Neural cell (in vitro differentiated cells): ENCODE results near the gene ALDH3A2. TPM values are rescaled to one million over a fixed set of nuclear protein-coding genes. Genes with fewer than 3 reads are reported as not detected.

Experiments
- H2AFZ ChIP-seq: fragments of 200-600, 300-800 bp; sonication (generic), shearing (Covaris generic); 2 replicates; pipeline ENCODE4 v1.6.0; 2014; ENCODE audit warnings: low read depth, mild to moderate bottlenecking, antibody characterized with exemption, low read length, moderate library complexity
- H3F3A ChIP-seq: fragments of 200-600 bp; shearing (Covaris generic); 2 replicates; pipeline ENCODE4 v1.6.1; 2016; ENCODE audit warnings: mild to moderate bottlenecking, moderate library complexity, mixed read lengths, antibody characterized with exemption, low read length; ENCODE audit not compliant: insufficient read depth, poor library complexity, severe bottlenecking
- H3K27ac ChIP-seq: fragments of 200-600, 300-800 bp; sonication (generic), shearing (Covaris generic); 2 replicates; pipeline ENCODE4 v1.5.1; 2014; ENCODE audit warnings: mild to moderate bottlenecking, low read length, moderate library complexity
- H3K27me3 ChIP-seq: fragments of 300-800, 200-600 bp; sonication (generic), shearing (Covaris generic); 2 replicates; pipeline ENCODE4 v1.6.0; 2014; ENCODE audit warnings: mild to moderate bottlenecking, low read depth, low read length, moderate library complexity; ENCODE audit not compliant: insufficient read depth
- H3K36me3 ChIP-seq: fragments of 300-800, 200-600 bp; sonication (generic), shearing (Covaris generic); 2 replicates; pipeline ENCODE4 v1.5.1; 2014; ENCODE audit warnings: mild to moderate bottlenecking, antibody characterized with exemption, low read length, moderate library complexity; ENCODE audit not compliant: insufficient read depth
- H3K4me2 ChIP-seq: fragments of 300-800, 200-600 bp; sonication (generic), shearing (Covaris generic); 2 replicates; pipeline ENCODE4 v1.6.0; 2014; ENCODE audit warnings: mild to moderate bottlenecking, low read length
- H3K4me3 ChIP-seq: fragments of 300-800, 200-600 bp; sonication (generic), shearing (Covaris generic); 2 replicates; pipeline ENCODE4 v1.5.1; 2014; ENCODE audit warnings: mild to moderate bottlenecking, low read length, moderate library complexity
- H3K79me2 ChIP-seq: fragments of 200-600 bp; shearing (Covaris generic); replicated peaks from 2 replicates; pipeline ENCODE4 v1.6.0; 2014; ENCODE audit warnings: mild to moderate bottlenecking, low read length, moderate library complexity; ENCODE audit not compliant: insufficient read depth
- H3K9ac ChIP-seq: fragments of 300-800, 200-600 bp; sonication (generic), shearing (Covaris generic); 2 replicates; pipeline ENCODE4 v1.6.1; 2016; ENCODE audit warnings: mild to moderate bottlenecking, low read length, mixed read lengths
- H3K9me2 ChIP-seq: fragments of 200-600 bp; shearing (Covaris generic); 2 replicates; pipeline ENCODE4 v1.6.1; 2016; ENCODE audit warnings: mild to moderate bottlenecking, low read length, mixed read lengths; ENCODE audit not compliant: insufficient read depth
- H3K9me3 ChIP-seq: fragments of 200-600, 300-800 bp; sonication (generic), shearing (Covaris generic); 2 replicates; pipeline ENCODE4 v1.6.1; 2016; ENCODE audit warnings: mild to moderate bottlenecking, mixed run types, low read length, moderate library complexity, mixed read lengths
- H4K20me1 ChIP-seq: fragments of 200-600 bp; shearing (Covaris generic); 2 replicates; pipeline ENCODE4 v1.6.1; 2016; ENCODE audit warnings: mild to moderate bottlenecking, mixed run types; ENCODE audit not compliant: insufficient read depth
- CTCF ChIP-seq: fragments of 450-650 bp; IDR thresholded peaks from 2 replicates; pipeline ENCODE4 v1.5.1; 2014; ENCODE audit warnings: antibody characterized with exemption, mild to moderate bottlenecking, moderate library complexity; ENCODE audit not compliant: poor library complexity, severe bottlenecking
- EP300 ChIP-seq: fragments of 450-650 bp; conservative IDR thresholded peaks from 2 replicates; pipeline ENCODE4 v1.6.1; 2014; ENCODE audit warnings: antibody characterized with exemption, mild to moderate bottlenecking, moderate library complexity; ENCODE audit not compliant: poor library complexity, severe bottlenecking
- EZH2 ChIP-seq: fragments of 200-600, 300-800 bp; shearing (Covaris generic), sonication (generic); IDR thresholded peaks from 2 replicates; pipeline ENCODE4 v1.6.1; 2014; ENCODE audit warnings: antibody characterized with exemption, low read length, borderline replicate concordance, mild to moderate bottlenecking; ENCODE audit not compliant: insufficient read depth, poor library complexity, severe bottlenecking
- MXI1 ChIP-seq: fragments of 450-650 bp; conservative IDR thresholded peaks from 2 replicates; pipeline ENCODE4 v1.6.1; 2014; ENCODE audit warnings: antibody characterized with exemption, mild to moderate bottlenecking; ENCODE audit not compliant: poor library complexity, severe bottlenecking
- POLR2AphosphoS5 ChIP-seq: IDR thresholded peaks from 2 replicates; pipeline ENCODE4 v1.6.1; 2012
- RAD21 ChIP-seq: fragments of 450-650 bp; conservative IDR thresholded peaks from 2 replicates; pipeline ENCODE4 v1.6.1; 2014; ENCODE audit warnings: antibody characterized with exemption, mild to moderate bottlenecking, moderate library complexity
- REST ChIP-seq: IDR thresholded peaks from 2 replicates; pipeline ENCODE4 v1.6.1; 2012; ENCODE audit warnings: borderline replicate concordance
- SMC3 ChIP-seq: fragments of 450-650 bp; conservative IDR thresholded peaks from 2 replicates; pipeline ENCODE4 v1.6.1; 2014; ENCODE audit warnings: antibody characterized with exemption, mild to moderate bottlenecking, moderate library complexity; ENCODE audit not compliant: poor library complexity
- TAF1 ChIP-seq: IDR thresholded peaks from 2 replicates; pipeline ENCODE4 v1.6.1; 2012; ENCODE audit warnings: low read depth
- polyA minus RNA-seq: library from RNA; depleted of rRNA, polyadenylated mRNA; stranded (reverse); fragments of >200 nt; gene quantifications from 2 replicates; pipeline ENCODE4 v1.2.3, GENCODE V29; 2014
- polyA plus RNA-seq: library from polyadenylated mRNA; depleted of rRNA; stranded (reverse); fragments of >200 nt; gene quantifications from 2 replicates; pipeline ENCODE4 v1.2.3, GENCODE V29; 2014

The ALDH3A2 gene
- polyA plus RNA-seq (36.2 and 51.2 TPM in 2 replicates), polyA minus RNA-seq (52.3 and 66.1 TPM in 2 replicates)

GRCh38 chr17:19648475-19649273 lies at the start of gene ALDH3A2:
TSS of gene ALDH3A2 (plus strand) at chr17:19648751. CDS start at chr17:19648972, 221 bp downstream.
- peak within 1 kb of the TSS; percentile 89 for H3K9ac ChIP-seq

More at GRCh38 chr17:19648475-19649273, at the start of gene ALDH3A2:
- no peaks in the 10 kb centered on the region for H3K9me3 ChIP-seq
- peak within 1 kb of the TSS; percentile 82 for H3K27ac ChIP-seq
- H4K20me1 ChIP-seq = no peaks in the 10 kb centered on the region
- peak within 1 kb of the TSS; percentile 86 for H2AFZ ChIP-seq
- peaks cover 6% of the 10 kb centered on the region for H3F3A ChIP-seq
- H3K27me3 ChIP-seq = no peaks in the 10 kb centered on the region
- peaks cover 30% of the 10 kb centered on the region for H3K79me2 ChIP-seq
- peak; percentile 72 for TF ChIP-seq TAF1
- TF ChIP-seq CTCF = peak; percentile 40
- TF ChIP-seq SMC3 = peak; percentile 27
- TF ChIP-seq MXI1 = peak; percentile 81
- no peak for TF ChIP-seq EZH2
- peak; percentile 91 for TF ChIP-seq POLR2AphosphoS5
- TF ChIP-seq RAD21 = peak; percentile 27
- no peak for TF ChIP-seq REST
- TF ChIP-seq EP300 = peak; percentile 36
- peak within 1 kb of the TSS; percentile 92 for H3K4me2 ChIP-seq
- H3K36me3 ChIP-seq = no peaks in the 10 kb centered on the region
- peak within 1 kb of the TSS; percentile 93 for H3K4me3 ChIP-seq
- H3K9me2 ChIP-seq = no peaks in the 10 kb centered on the region
